ENCODE measurements around the gene SNRK. TPM values are rescaled to one million over a fixed set of nuclear protein-coding genes. Genes with fewer than 3 reads are reported as not detected.

SNRK gene
- total RNA-seq, 1 experiment from 2014 or later, result 12.0 TPM

GRCh38 chr3:43320288-43320687 lies 33.9 kb downstream of the SNRK start:
- no CpG with 5 or more reads among the region's 5 CpGs for WGBS (ENCODE audit: extremely low coverage, insufficient read length, low lambda C conversion rate)
- no peaks in the 10 kb centered on the region for H3K79me2 ChIP-seq (ENCODE audit: insufficient read depth, low read length)

More at GRCh38 chr3:43320288-43320687, 33.9 kb downstream of the SNRK start:
- Histone ChIP-seq H3K23ac (ENCODE audit: insufficient read length, low read depth, low read length) (no peak overlapping the region), H3K14ac (ENCODE audit: insufficient read depth, low read length) (no peak overlapping the region), H2AFZ (ENCODE audit: low read length) (no peak overlapping the region), H4K20me1 (ENCODE audit: control insufficient read depth, insufficient read depth, insufficient read length) (no peaks in the 10 kb centered on the region), H2BK120ac (ENCODE audit: low read depth, low read length, poor library complexity, severe bottlenecking) (no peak overlapping the region), H4K5ac (ENCODE audit: insufficient read length, low read depth, low read length) (no peak overlapping the region), H2BK12ac (ENCODE audit: insufficient read length, low read depth, low read length) (no peak overlapping the region), H3K9ac (ENCODE audit: extremely low read depth, insufficient read length, low read length) (no peak overlapping the region), H2BK20ac (ENCODE audit: low read depth, low read length, poor library complexity, severe bottlenecking) (no peak overlapping the region), H2BK15ac (ENCODE audit: low read depth, low read length) (no peak overlapping the region), H3K4ac (ENCODE audit: low read depth, low read length) (no peak overlapping the region), H3K79me1 (ENCODE audit: insufficient read depth, low read depth, low read length, poor library complexity, severe bottlenecking) (peaks cover 2% of the 10 kb centered on the region), H3T11ph (ENCODE audit: low read length) (no peak overlapping the region), H2BK5ac (ENCODE audit: insufficient read length, low read length) (no peak overlapping the region), H3K4me1 (ENCODE audit: insufficient read depth, low read length) (no peaks in the 10 kb centered on the region; the same call in 1 of the 2 replicates), H3K18ac (ENCODE audit: insufficient read length, low read depth, low read length) (no peak overlapping the region), H3K23me2 (ENCODE audit: insufficient read length, low read depth, low read length, poor library complexity, severe bottlenecking) (no peaks in the 10 kb centered on the region), H3K56ac (ENCODE audit: insufficient read length, low read depth, low read length) (no peak overlapping the region), H2AK5ac (ENCODE audit: insufficient read length, low read length) (no peak overlapping the region), H4K91ac (ENCODE audit: insufficient read length, low read depth, low read length) (no peak overlapping the region), H3K27ac (ENCODE audit: insufficient read length, low read depth, low read length) (no peak overlapping the region), H4K8ac (replicated peaks; ENCODE audit: insufficient read length, low read depth, low read length) (no peak overlapping the region), H3K4me2 (ENCODE audit: insufficient read depth, insufficient read length, low read length) (no peak overlapping the region), H3K27me3 (ENCODE audit: insufficient read depth, low read length) (no peaks in the 10 kb centered on the region), H3K9me3 (ENCODE audit: control insufficient read depth, low read depth, low read length) (no peaks in the 10 kb centered on the region)
- Mint-ChIP-seq H3K27me3 (ENCODE audit: low read depth) (no peaks in the 10 kb centered on the region), H3K4me3 (no peak overlapping the region), H3K36me3 (ENCODE audit: insufficient read depth in 1 of 3, low read depth in 3 of 3) (peaks cover 0 to 5% (median 4%) of the 10 kb centered on the region in 3 experiments; a peak in 4 of 7 replicates), H3K27ac (no peak overlapping the region), H3K4me1 (peaks cover 28 to 31% of the 10 kb centered on the region in 2 experiments), H3K9me3 (no peaks in the 10 kb centered on the region; a peak in 1 of 5 replicates)
- no peak for DNase-seq
- no peak for TF ChIP-seq CTCF (conservative IDR thresholded peaks at IDR 0.05)
